IMR-90 (cell line): ENCODE results near the gene SMARCC2. TPM values are rescaled to one million over a fixed set of nuclear protein-coding genes. Genes with fewer than 3 reads are reported as not detected.

ENCODE experiments used
- ATAC-seq: fragments of 200-7000 bp; cut with Tn5 transposase; 2 replicates; pipeline ENCODE4 v1.9.1; 2020; ENCODE audit warnings: low read depth, mild to moderate bottlenecking, moderate library complexity
- BruUV-seq: library from RNA; stranded (reverse); fragments of 400-500 nt; replicated peaks from 2 replicates; lab custom pipeline; 2021; lab: Mats Ljungman, UMichigan
- CTCF ChIA-PET: fragments of 300-600 bp; formaldehyde crosslinking; extraction: SDS; loops from one replicate; lab custom pipeline; 2021; ENCODE audit warnings: antibody characterized with exemption; lab: Yijun Ruan, JAX
- POLR2A ChIA-PET: fragments of 300-600 bp; sonication (Branson Sonifier 250); formaldehyde crosslinking; loops from one replicate; lab custom pipeline; 2022; ENCODE audit warnings: antibody characterized with exemption; ENCODE audit not compliant: unreplicated experiment; lab: Charles Lee
- DNase-seq: peaks from one replicate; pipeline ENCODE4 v3.0.0; 2013
- H2AFZ ChIP-seq: replicated peaks from 2 replicates; pipeline ENCODE3; 2013; ENCODE audit warnings: low read length, mild to moderate bottlenecking; ENCODE audit not compliant: poor library complexity
- H2AK5ac ChIP-seq: 2 replicates; pipeline ENCODE4 v1.6.1; 2013; ENCODE audit warnings: low read depth, low read length, inconsistent platforms
- H2AK9ac ChIP-seq: replicated peaks from 2 replicates; pipeline ENCODE3; 2013; ENCODE audit warnings: mild to moderate bottlenecking, low read depth, low read length, moderate library complexity; ENCODE audit not compliant: poor library complexity
- H2BK120ac ChIP-seq: 2 replicates; pipeline ENCODE4 v1.6.1; 2013; ENCODE audit warnings: low read depth, low read length, inconsistent platforms
- H2BK15ac ChIP-seq: 3 replicates; pipeline ENCODE4 v1.6.1; 2013; ENCODE audit warnings: low read depth, low read length, inconsistent platforms
- H2BK20ac ChIP-seq: 2 replicates; pipeline ENCODE4 v1.6.1; 2013; ENCODE audit warnings: low read depth, mild to moderate bottlenecking, inconsistent platforms, low read length, moderate library complexity
- H2BK5ac ChIP-seq: 2 replicates; pipeline ENCODE4 v1.6.1; 2013; ENCODE audit warnings: mild to moderate bottlenecking, low read depth, low read length, inconsistent platforms; ENCODE audit not compliant: poor library complexity, severe bottlenecking
- H3K14ac ChIP-seq: replicated peaks from 2 replicates; pipeline ENCODE4 v1.6.1; 2013; ENCODE audit warnings: low read depth, low read length, inconsistent platforms
- H3K18ac ChIP-seq: 2 replicates; pipeline ENCODE4 v1.6.1; 2013; ENCODE audit warnings: low read depth, low read length, control low read depth
- H3K23ac ChIP-seq: 2 replicates; pipeline ENCODE4 v1.6.1; 2013; ENCODE audit warnings: low read depth, low read length, inconsistent platforms
- H3K27ac ChIP-seq: 2 replicates; pipeline ENCODE4 v1.5.1; 2013; ENCODE audit warnings: mild to moderate bottlenecking, control low read depth, low read length; ENCODE audit not compliant: insufficient read depth
- H3K27me3 ChIP-seq: 2 replicates; pipeline ENCODE4 v1.6.1; 2013; ENCODE audit warnings: low read length; ENCODE audit not compliant: control insufficient read depth, insufficient read depth
- H3K36me3 ChIP-seq: 2 replicates; pipeline ENCODE4 v1.6.1; 2013; ENCODE audit warnings: low read length, mixed read lengths; ENCODE audit not compliant: control insufficient read depth, insufficient read depth
- H3K4ac ChIP-seq: 2 replicates; pipeline ENCODE4 v1.6.1; 2013; ENCODE audit warnings: low read depth, low read length, inconsistent platforms
- H3K4me1 ChIP-seq: 2 replicates; pipeline ENCODE4 v1.6.1; 2013; ENCODE audit warnings: low read length, mixed read lengths; ENCODE audit not compliant: control insufficient read depth, insufficient read depth
- H3K4me2 ChIP-seq: 2 replicates; pipeline ENCODE4 v1.6.1; 2013; ENCODE audit warnings: low read depth, mild to moderate bottlenecking, control low read depth, low read length, moderate library complexity
- H3K4me3 ChIP-seq: 2 replicates; pipeline ENCODE4 v1.5.1; 2013; ENCODE audit warnings: low read depth, mild to moderate bottlenecking, control low read depth, low read length, moderate library complexity; ENCODE audit not compliant: insufficient read depth
- H3K56ac ChIP-seq: 2 replicates; pipeline ENCODE4 v1.6.1; 2013; ENCODE audit warnings: low read length, inconsistent platforms; ENCODE audit not compliant: insufficient read depth; ENCODE audit errors: extremely low read depth
- H3K79me1 ChIP-seq, 2 experiments: 2 replicates each; pipeline ENCODE4 v1.6.1; 2013; ENCODE audit warnings: low read length in 2 of 2, inconsistent platforms in 1 of 2, low read depth in 1 of 2
- H3K9ac ChIP-seq: 2 replicates; pipeline ENCODE4 v1.6.1; 2013; ENCODE audit warnings: low read depth, low read length, control low read depth
- H3K9me1 ChIP-seq: 2 replicates; pipeline ENCODE4 v1.6.1; 2013; ENCODE audit warnings: low read length, inconsistent platforms; ENCODE audit not compliant: insufficient read depth
- H3K9me3 ChIP-seq: 2 replicates; pipeline ENCODE4 v1.6.1; 2013; ENCODE audit warnings: low read length; ENCODE audit not compliant: control insufficient read depth, insufficient read depth
- H4K20me1 ChIP-seq: 2 replicates; pipeline ENCODE4 v1.6.1; 2013; ENCODE audit warnings: low read length, inconsistent platforms; ENCODE audit not compliant: insufficient read depth
- H4K5ac ChIP-seq: 2 replicates; pipeline ENCODE4 v1.6.1; 2013; ENCODE audit warnings: mild to moderate bottlenecking, low read depth, low read length, control low read depth
- H4K8ac ChIP-seq, 2 experiments: 2 replicates each; pipeline ENCODE4 v1.6.1; 2013; ENCODE audit warnings: low read depth in 2 of 2, low read length in 2 of 2, control low read depth in 1 of 2, inconsistent platforms in 1 of 2
- H4K91ac ChIP-seq: 2 replicates; pipeline ENCODE4 v1.6.1; 2013; ENCODE audit warnings: low read depth, low read length, inconsistent platforms; ENCODE audit not compliant: insufficient read depth
- CEBPB ChIP-seq: IDR thresholded peaks from 2 replicates; pipeline ENCODE4 v1.6.1; 2012; ENCODE audit warnings: low read depth, low read length, improper control_type of control experiment
- CHD1 ChIP-seq: IDR thresholded peaks from 2 replicates; pipeline ENCODE4 v1.6.1; 2012; ENCODE audit warnings: low read depth, low read length, improper control_type of control experiment
- CTCF ChIP-seq: conservative IDR thresholded peaks from 2 replicates; pipeline ENCODE4 v1.5.1; 2012; ENCODE audit warnings: mild to moderate bottlenecking, low read depth, low read length, improper control_type of control experiment
- FOS ChIP-seq: fragments of 150-350 bp; IDR thresholded peaks from 2 replicates; pipeline ENCODE4 v1.6.1; 2016; ENCODE audit warnings: low read depth, low read length
- MAFK ChIP-seq: IDR thresholded peaks from 2 replicates; pipeline ENCODE4 v1.6.1; 2012; ENCODE audit warnings: low read depth, low read length, improper control_type of control experiment
- MAZ ChIP-seq: IDR thresholded peaks from 2 replicates; pipeline ENCODE4 v1.6.1; 2012; ENCODE audit warnings: low read depth, mild to moderate bottlenecking, low read length, improper control_type of control experiment, moderate library complexity, borderline replicate concordance
- MXI1 ChIP-seq: IDR thresholded peaks from 2 replicates; pipeline ENCODE4 v1.6.1; 2012; ENCODE audit warnings: low read depth, mild to moderate bottlenecking, low read length, moderate library complexity, borderline replicate concordance
- NFE2L2 ChIP-seq: fragments of 150-350 bp; IDR thresholded peaks from 2 replicates; pipeline ENCODE4 v1.6.1; 2016; ENCODE audit warnings: low read depth, mild to moderate bottlenecking, low read length
- POLR2A ChIP-seq: IDR thresholded peaks from 2 replicates; pipeline ENCODE4 v1.6.1; 2012; ENCODE audit warnings: mild to moderate bottlenecking, low read depth, low read length
- RAD21 ChIP-seq: IDR thresholded peaks from 2 replicates; pipeline ENCODE4 v1.6.1; 2012; ENCODE audit warnings: low read length, improper control_type of control experiment
- RCOR1 ChIP-seq: IDR thresholded peaks from 2 replicates; pipeline ENCODE4 v1.6.1; 2012; ENCODE audit warnings: mild to moderate bottlenecking, low read length, improper control_type of control experiment; ENCODE audit not compliant: insufficient replicate concordance
- RFX5 ChIP-seq: IDR thresholded peaks from 2 replicates; pipeline ENCODE4 v1.8.0; 2012; ENCODE audit warnings: low read depth, mild to moderate bottlenecking, low read length, moderate library complexity
- SMC3 ChIP-seq: fragments of 150-350 bp; IDR thresholded peaks from 2 replicates; pipeline ENCODE4 v1.6.1; 2016; ENCODE audit warnings: low read depth, mild to moderate bottlenecking, antibody characterized with exemption, low read length, moderate library complexity
- WGBS, 2 experiments: methylation state at CpG; one replicate each; pipeline versions ENCODE4 v1.1.5 to v1.1.7; 2013; ENCODE audit warnings: missing lambda C conversion rate in 2 of 2; ENCODE audit not compliant: insufficient read length in 1 of 2; ENCODE audit errors: extremely low coverage in 2 of 2; 5-methylcytosine and 5-hydroxymethylcytosine counted together
- dilution Hi-C: fragments of 300-500 bp; cut with HindIII; formaldehyde crosslinking; loops from one replicate; pipeline ENCODE4 v1.14.3; 2018; ENCODE audit warnings: low sequenced_read_pairs; ENCODE audit not compliant: unreplicated experiment
- in situ Hi-C: fragments of 300-500 bp; cut with MboI; formaldehyde crosslinking; loops from 3 replicates; pipeline ENCODE4 v1.14.3; 2019; ENCODE audit warnings: low sequenced_read_pairs, inconsistent platforms, mixed read lengths
- intact Hi-C: fragments of 100-400 bp; cut with micrococcal nuclease; formaldehyde crosslinking; loops from 2 replicates; pipeline ENCODE4 v1.10.0; 2022
- polyA plus RNA-seq, 3 experiments: library from polyadenylated mRNA; depleted of rRNA; stranded (reverse); fragments of >200 nt; gene quantifications; 2 replicates each; pipeline ENCODE4 v1.2.3, GENCODE V29; 2012; ENCODE audit warnings: low replicate concordance in 1 of 3
- total RNA-seq: library from RNA; depleted of rRNA; stranded (reverse); fragments of >200 nt; gene quantifications from 2 replicates; pipeline ENCODE4 v1.2.3, GENCODE V29; 2012
- TF ChIP-seq, protein P1 (sequence below): fragments of 150-350 bp; IDR thresholded peaks from 2 replicates; pipeline ENCODE4 v1.6.1; 2017; ENCODE audit warnings: mild to moderate bottlenecking, antibody characterized with exemption, low read length, low read depth
- TF ChIP-seq, protein P2 (sequence below): fragments of 150-350 bp; IDR thresholded peaks from 2 replicates; pipeline ENCODE4 v1.6.1; 2016; ENCODE audit warnings: low read depth, mild to moderate bottlenecking, low read length, moderate library complexity, borderline replicate concordance

Gene SMARCC2
- total and polyA plus RNA-seq, 2 of the 4 experiments (the other 2 are of a cell fraction) = 42.3 to 43.8 TPM

- Histone ChIP-seq H3K9ac (no peak overlapping the region), H4K5ac (no peak overlapping the region), H3K79me1 (peaks cover 7 to 12% of the 10 kb centered on the region in 2 experiments; a peak in 3 of 4 replicates), H2BK5ac (no peak overlapping the region), H3K18ac (no peak overlapping the region), H3K56ac (no peak overlapping the region), H3K4ac (no peak overlapping the region), H4K20me1 (no peaks in the 10 kb centered on the region; the same call in 1 of the 2 replicates), H3K4me3 (no peak overlapping the region), H3K23ac (no peak overlapping the region), H3K9me3 (no peaks in the 10 kb centered on the region), H3K27me3 (no peaks in the 10 kb centered on the region), H3K4me2 (no peak overlapping the region), H4K91ac (no peak overlapping the region), H2AK9ac (no peak overlapping the region), H2BK20ac (no peak overlapping the region), H3K9me1 (peaks cover 12% of the 10 kb centered on the region), H2AFZ (no peak overlapping the region), H3K36me3 (peaks cover 66% of the 10 kb centered on the region), H2BK120ac (no peak overlapping the region), H3K4me1 (no peaks in the 10 kb centered on the region; the same call in 1 of the 2 replicates), H2BK15ac (no peak overlapping the region), H4K8ac (no peak overlapping the region), H3K14ac (no peak overlapping the region), H2AK5ac (no peak overlapping the region), H3K27ac (no peak overlapping the region)
- dilution Hi-C loops (no loop called here), in situ Hi-C loops (no loop called here), intact Hi-C loops (no loop called here)
- BruUV-seq = no TSS peak
- ChIA-PET CTCF (no interaction called here), POLR2A (interaction anchor here (0.6 kb wide), 1 partner anchor 9 kb away, joined by 4 read pairs; no protein-coding TSS in a partner anchor)
- DNase-seq = no peak
- WGBS, 2 experiments = 98% methylated on average over 5 of the region's 19 CpGs; no CpG with 5 or more reads in 1 of the 2 experiments
- no peak for ATAC-seq
- TF ChIP-seq POLR2A (no peak), RCOR1 (no peak), MXI1 (no peak), MAZ (no peak), FOS (no peak), CEBPB (no peak), CTCF (no peak), SMC3 (no peak), CHD1 (no peak), NFE2L2 (no peak), RAD21 (no peak), MAFK (no peak), RFX5 (no peak)
- TF ChIP-seq, protein P1, sequence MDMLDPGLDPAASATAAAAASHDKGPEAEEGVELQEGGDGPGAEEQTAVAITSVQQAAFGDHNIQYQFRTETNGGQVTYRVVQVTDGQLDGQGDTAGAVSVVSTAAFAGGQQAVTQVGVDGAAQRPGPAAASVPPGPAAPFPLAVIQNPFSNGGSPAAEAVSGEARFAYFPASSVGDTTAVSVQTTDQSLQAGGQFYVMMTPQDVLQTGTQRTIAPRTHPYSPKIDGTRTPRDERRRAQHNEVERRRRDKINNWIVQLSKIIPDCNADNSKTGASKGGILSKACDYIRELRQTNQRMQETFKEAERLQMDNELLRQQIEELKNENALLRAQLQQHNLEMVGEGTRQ = no peak
- TF ChIP-seq, protein P2, sequence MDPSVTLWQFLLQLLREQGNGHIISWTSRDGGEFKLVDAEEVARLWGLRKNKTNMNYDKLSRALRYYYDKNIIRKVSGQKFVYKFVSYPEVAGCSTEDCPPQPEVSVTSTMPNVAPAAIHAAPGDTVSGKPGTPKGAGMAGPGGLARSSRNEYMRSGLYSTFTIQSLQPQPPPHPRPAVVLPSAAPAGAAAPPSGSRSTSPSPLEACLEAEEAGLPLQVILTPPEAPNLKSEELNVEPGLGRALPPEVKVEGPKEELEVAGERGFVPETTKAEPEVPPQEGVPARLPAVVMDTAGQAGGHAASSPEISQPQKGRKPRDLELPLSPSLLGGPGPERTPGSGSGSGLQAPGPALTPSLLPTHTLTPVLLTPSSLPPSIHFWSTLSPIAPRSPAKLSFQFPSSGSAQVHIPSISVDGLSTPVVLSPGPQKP = no peak
Observed at GRCh38 chr12:56141946-56142784, 47.1 kb downstream of the SMARCC2 start.
